GM12878 (cell line): ENCODE results near the gene URB1. TPM values are rescaled to one million over a fixed set of nuclear protein-coding genes. Genes with fewer than 3 reads are reported as not detected.

ENCODE experiments used
- ATAC-seq: fragments of 200-7000 bp; cut with Tn5 transposase; 3 replicates; pipeline ENCODE4 v1.9.1; 2020; ENCODE audit warnings: mild to moderate bottlenecking, moderate library complexity
- BruUV-seq: library from RNA; stranded (reverse); fragments of 400-500 nt; replicated peaks from 2 replicates; lab custom pipeline; 2021; lab: Mats Ljungman, UMichigan
- CTCF ChIA-PET: fragments of 300-600 bp; sonication (Branson Sonifier 250); formaldehyde crosslinking; extraction: SDS; loops from one replicate; lab custom pipeline; 2021; ENCODE audit warnings: inconsistent platforms; lab: Yijun Ruan, JAX
- POLR2A ChIA-PET: fragments of 350-600 bp; formaldehyde crosslinking; extraction: SDS; loops from one replicate; lab custom pipeline; 2021; ENCODE audit warnings: inconsistent platforms; lab: Charles Lee
- RAD21 ChIA-PET: fragments of 300-600 bp; sonication (Branson Sonifier 250); formaldehyde crosslinking; loops from one replicate; lab custom pipeline; 2023; ENCODE audit warnings: antibody characterized with exemption; ENCODE audit not compliant: unreplicated experiment; lab: Charles Lee
- SMC1A ChIA-PET: fragments of 300-600 bp; sonication (Branson Sonifier 250); formaldehyde crosslinking; loops from one replicate; lab custom pipeline; 2023; ENCODE audit not compliant: unreplicated experiment, uncharacterized antibody; lab: Charles Lee
- DNase-seq: peaks from one replicate; pipeline ENCODE4 v3.0.0-alpha.2; 2011; ENCODE audit warnings: low read depth, low spot score
- FAIRE-seq: peaks from 3 replicates; lab custom pipeline; 2011; peaks lifted over from hg19 to GRCh38; lab: Jason Lieb, UNC
- H2AFZ ChIP-seq: 2 replicates; pipeline ENCODE4 v1.6.0; 2011; ENCODE audit warnings: low read depth, low read length, control low read depth; ENCODE audit not compliant: control insufficient read depth
- H3K27ac ChIP-seq: 2 replicates; pipeline ENCODE4 v1.5.1; 2011; ENCODE audit warnings: control low read depth; ENCODE audit not compliant: control insufficient read depth, insufficient read depth
- H3K27me3 ChIP-seq, 2 experiments: replicated peaks in 1 of 2; 2 replicates each; pipeline versions ENCODE4 v1.6.0 to v1.6.1; 2011; ENCODE audit warnings: low read length in 1 of 2; ENCODE audit not compliant: control insufficient read depth in 2 of 2, insufficient read depth in 2 of 2
- H3K36me3 ChIP-seq, 2 experiments: 2 replicates each; pipeline ENCODE4 v1.5.1; 2011; ENCODE audit warnings: low read length in 1 of 2; ENCODE audit not compliant: control insufficient read depth in 2 of 2, insufficient read depth in 2 of 2
- H3K4me1 ChIP-seq: 2 replicates; pipeline ENCODE4 v1.6.1; 2011; ENCODE audit warnings: mild to moderate bottlenecking, low read length, moderate library complexity, mixed read lengths; ENCODE audit not compliant: control insufficient read depth, insufficient read depth
- H3K4me2 ChIP-seq: 2 replicates; pipeline ENCODE4 v1.6.0; 2011; ENCODE audit warnings: control low read depth; ENCODE audit not compliant: control insufficient read depth, insufficient read depth
- H3K4me3 ChIP-seq: fragments of 200-600 bp; sonication (generic); 2 replicates; pipeline ENCODE4 v1.5.1; 2016
- H3K79me2 ChIP-seq: 2 replicates; pipeline ENCODE4 v1.6.0; 2011; ENCODE audit warnings: low read length; ENCODE audit not compliant: control insufficient read depth, insufficient read depth
- H3K9ac ChIP-seq: 2 replicates; pipeline ENCODE4 v1.8.0; 2011; ENCODE audit warnings: low read length, control low read depth, mixed read lengths; ENCODE audit not compliant: control insufficient read depth, insufficient read depth
- H3K9me3 ChIP-seq: replicated peaks from 3 replicates; pipeline ENCODE4 v1.5.1; 2011; ENCODE audit warnings: mild to moderate bottlenecking, low read length; ENCODE audit not compliant: control insufficient read depth, insufficient read depth
- H4K20me1 ChIP-seq: 2 replicates; pipeline ENCODE4 v1.6.0; 2011; ENCODE audit not compliant: control insufficient read depth, insufficient read depth
- CBFB ChIP-seq: IDR thresholded peaks from 2 replicates; pipeline ENCODE4 v1.6.1; 2016; ENCODE audit warnings: antibody characterized with exemption, low read depth
- CEBPB ChIP-seq, 2 experiments: fragments of 150-350 bp in 1 of 2; IDR thresholded peaks; 2 replicates each; pipeline ENCODE4 v1.6.1; 2012 to 2014; ENCODE audit warnings: low read depth in 2 of 2, low read length in 2 of 2, borderline replicate concordance in 1 of 2, inconsistent platforms in 1 of 2
- DPF2 ChIP-seq: fragments of 450-650 bp; IDR thresholded peaks from 2 replicates; pipeline ENCODE4 v1.6.1; 2017; ENCODE audit warnings: mild to moderate bottlenecking
- FOS ChIP-seq: IDR thresholded peaks from 3 replicates; pipeline ENCODE4 v1.6.1; 2011; ENCODE audit warnings: borderline replicate concordance; ENCODE audit not compliant: insufficient read length; ENCODE audit errors: extremely low read depth
- IKZF2 ChIP-seq, 2 experiments: fragments of 450-650 bp; IDR thresholded peaks; 2 replicates each; pipeline ENCODE4 v1.6.1; 2017; ENCODE audit warnings: mild to moderate bottlenecking in 2 of 2, moderate library complexity in 2 of 2
- MTA2 ChIP-seq: fragments of 450-650 bp; IDR thresholded peaks from 2 replicates; pipeline ENCODE4 v1.6.1; 2016; ENCODE audit warnings: low read depth, mild to moderate bottlenecking, moderate library complexity
- MYC ChIP-seq: IDR thresholded peaks from 2 replicates; pipeline ENCODE4 v1.6.1; 2011; ENCODE audit warnings: mild to moderate bottlenecking, low read length, moderate library complexity, inconsistent platforms; ENCODE audit not compliant: insufficient read depth, insufficient replicate concordance, insufficient read length, severe bottlenecking
- NR2C2 ChIP-seq: IDR thresholded peaks from 2 replicates; pipeline ENCODE4 v1.6.1; 2011; ENCODE audit warnings: borderline replicate concordance, low read depth; ENCODE audit not compliant: control insufficient read depth, insufficient read length
- PAX5 ChIP-seq: IDR thresholded peaks from 2 replicates; pipeline ENCODE4 v1.6.1; 2011; ENCODE audit warnings: low read depth, low read length, borderline replicate concordance
- POLR2A ChIP-seq: IDR thresholded peaks from 2 replicates; pipeline ENCODE4 v1.6.1; 2011; ENCODE audit warnings: low read depth, mild to moderate bottlenecking, low read length
- SMARCA5 ChIP-seq: fragments of 450-650 bp; IDR thresholded peaks from 2 replicates; pipeline ENCODE4 v1.6.1; 2017; ENCODE audit warnings: mild to moderate bottlenecking
- SRF ChIP-seq, 2 experiments: IDR thresholded peaks; 2 replicates each; pipeline ENCODE4 v1.6.1; 2011; ENCODE audit warnings: low read depth in 2 of 2, low read length in 2 of 2, mild to moderate bottlenecking in 1 of 2, moderate library complexity in 1 of 2
- TAF1 ChIP-seq: IDR thresholded peaks from 2 replicates; pipeline ENCODE4 v1.6.1; 2011; ENCODE audit warnings: mild to moderate bottlenecking, low read depth, low read length, borderline replicate concordance
- ZBTB40 ChIP-seq: fragments of 450-650 bp; IDR thresholded peaks from 2 replicates; pipeline ENCODE4 v1.6.1; 2016; ENCODE audit warnings: mild to moderate bottlenecking, moderate library complexity, borderline replicate concordance
- ZNF622 ChIP-seq: fragments of 450-650 bp; IDR thresholded peaks from 2 replicates; pipeline ENCODE4 v1.6.1; 2017; ENCODE audit warnings: mild to moderate bottlenecking, inconsistent platforms
- ZSCAN29 ChIP-seq: fragments of 450-650 bp; IDR thresholded peaks from 2 replicates; pipeline ENCODE4 v1.6.1; 2017; ENCODE audit warnings: mild to moderate bottlenecking, moderate library complexity
- WGBS: methylation state at CpG from one replicate; pipeline ENCODE4 v1.1.6; 2016; ENCODE audit warnings: low lambda C conversion rate; ENCODE audit not compliant: insufficient replicate concordance, insufficient coverage; ENCODE audit errors: missing lambda C conversion rate; 5-methylcytosine and 5-hydroxymethylcytosine counted together
- in situ Hi-C: fragments of 300-500 bp; cut with MboI; formaldehyde crosslinking; loops from 9 replicates; pipeline ENCODE4 v1.14.3; 2018; ENCODE audit warnings: mixed read lengths
- intact Hi-C: fragments of 100-400 bp; cut with micrococcal nuclease; formaldehyde crosslinking; loops from one replicate; pipeline ENCODE4 v1.14.2; 2022; ENCODE audit not compliant: unreplicated experiment
- polyA plus RNA-seq, 11 experiments: library from polyadenylated mRNA; depleted of rRNA in 4 of 11; unstranded in 6 of 11; stranded (reverse) in 5 of 11; fragments of >200 nt; fragmentation: Nextera tagmentation in 4 of 11; fragmentation: Illumina TruSeq in 1 of 11; extraction: Ambion mirVana in 4 of 11; extraction: Trizol in 1 of 11; gene quantifications; 1 replicate in 1 of 11; 2 replicates in 10 of 11; pipeline versions ENCODE4 v1.2.1 to v1.2.3, GENCODE V29; 2011 to 2016; ENCODE audit warnings: inconsistent platforms in 2 of 11, missing spikeins in 2 of 11, low read depth in 1 of 11
- total RNA-seq, 4 experiments: library from RNA; depleted of rRNA in 3 of 4; stranded (reverse); fragments of >200 nt in 3 of 4; fragmentation: Illumina TruSeq in 1 of 4; extraction: Trizol in 1 of 4; gene quantifications; 2 replicates each; pipeline versions ENCODE4 v1.2.1 to v1.2.3, GENCODE V29; 2013 to 2021

URB1 gene
- total and polyA plus RNA-seq, 10 of the 15 experiments (the other 5 are each of a cell fraction or from before 2014, with no cell fraction given), result 0.56 to 23.2 (median 8.9) TPM

GRCh38 chr21:32352526-32352925, 40.3 kb downstream of the URB1 start:
- no peak overlapping the region for H2AFZ ChIP-seq
- DNase-seq (no peak), FAIRE-seq (no peak), ATAC-seq (no peak)
- H3K9me3 ChIP-seq, result no peaks in the 10 kb centered on the region; the same call in 2 of the 3 replicates
- peaks cover 38 to 40% of the 10 kb centered on the region in 2 experiments; a peak in 3 of 4 replicates for H3K36me3 ChIP-seq
- WGBS, result 93% methylated on average over 7 of the region's 7 CpGs
- RAD21 ChIA-PET, result no interaction called here
- no peaks in the 10 kb centered on the region for H4K20me1 ChIP-seq
- H3K4me2 ChIP-seq, result no peak overlapping the region
- POLR2A ChIA-PET, result no interaction called here
- no TSS peak for BruUV-seq
- intact Hi-C loops, result no loop called here
- TF ChIP-seq MYC, result no peak
- no peaks in the 10 kb centered on the region for H3K27me3 ChIP-seq
- in situ Hi-C loops, result no loop called here
- H3K4me3 ChIP-seq, result no peak overlapping the region
- no peak overlapping the region for H3K9ac ChIP-seq
- CTCF ChIA-PET, result no interaction called here
- peaks cover 7% of the 10 kb centered on the region for H3K4me1 ChIP-seq
- H3K79me2 ChIP-seq, result no peaks in the 10 kb centered on the region
- no peak overlapping the region for H3K27ac ChIP-seq
- SMC1A ChIA-PET, result no interaction called here

GRCh38 chr21:32351428-32351827, 41.4 kb downstream of the URB1 start:
- CTCF ChIA-PET, result no interaction called here
- intact Hi-C loops (no loop called here), in situ Hi-C loops (no loop called here)
- H3K4me3 ChIP-seq, result no peak overlapping the region
- H3K9me3 ChIP-seq, result no peaks in the 10 kb centered on the region; the same call in 2 of the 3 replicates
- ATAC-seq (no peak; the same call in 1 of the 3 replicates), FAIRE-seq (no peak), DNase-seq (no peak)
- no peak overlapping the region for H2AFZ ChIP-seq
- H3K79me2 ChIP-seq, result no peaks in the 10 kb centered on the region
- peaks cover 7% of the 10 kb centered on the region for H3K4me1 ChIP-seq
- no peak overlapping the region for H3K27ac ChIP-seq
- no peaks in the 10 kb centered on the region for H4K20me1 ChIP-seq
- SMC1A ChIA-PET, result interaction anchor here (0.7 kb wide), 1 partner anchor 470 kb away, joined by 3 read pairs; no protein-coding TSS in a partner anchor
- H3K36me3 ChIP-seq, result peaks cover 42 to 48% of the 10 kb centered on the region in 2 experiments
- no TSS peak for BruUV-seq
- H3K9ac ChIP-seq, result no peak overlapping the region
- no peak overlapping the region for H3K4me2 ChIP-seq
- POLR2A ChIA-PET, result no interaction called here
- 79% methylated on average over 6 of the region's 6 CpGs for WGBS
- no peaks in the 10 kb centered on the region for H3K27me3 ChIP-seq
- RAD21 ChIA-PET, result no interaction called here
- TF ChIP-seq IKZF2 (IDR thresholded peaks at IDR 0.05), result no peak
- no peak for TF ChIP-seq NR2C2
- no peak for TF ChIP-seq CEBPB (IDR thresholded peaks at IDR 0.05; ENCODE audit: borderline replicate concordance in 1 of 2, low read depth in 2 of 2, low read length in 2 of 2)
- TF ChIP-seq ZSCAN29, result no peak
- no peak for TF ChIP-seq CBFB
- no peak for TF ChIP-seq DPF2
- TF ChIP-seq PAX5, result no peak
- TF ChIP-seq FOS, result no peak
- no peak for TF ChIP-seq ZBTB40
- TF ChIP-seq POLR2A, result no peak
- no peak for TF ChIP-seq MTA2
- no peak for TF ChIP-seq SRF (IDR thresholded peaks at IDR 0.05; ENCODE audit: low read depth in 2 of 2, low read length in 2 of 2)
- no peak for TF ChIP-seq SMARCA5
- no peak for TF ChIP-seq ZNF622
- no peak for TF ChIP-seq TAF1
